GM21576 (cell line): ENCODE data around the gene C11orf24.
A peak's percentile ranks its signal among the peaks of the same experiment; 100 is the strongest.

Experiments used
- ATAC-seq: cut with Tn5 transposase; IDR thresholded peaks from one replicate; pipeline ENCODE4 v1.9.1; 2021; ENCODE audit warnings: mild to moderate bottlenecking, moderate library complexity; ENCODE audit not compliant: unreplicated experiment

The C11orf24 gene

GRCh38 chr11:68271781-68272608 lies at the start of gene C11orf24:
C11orf24 (minus strand) TSS chr11:68271973; CDS start chr11:68263767, 8,206 bp downstream.
- peak; percentile 67 for ATAC-seq

GRCh38 chr11:68317147-68317785 lies 45.5 kb upstream of the C11orf24 start:
- no peak for ATAC-seq

GRCh38 chr11:68315171-68315920 lies 43.6 kb upstream of the C11orf24 start:
- no peak for ATAC-seq

GRCh38 chr11:68314203-68315170 lies 42.7 kb upstream of the C11orf24 start:
- no peak for ATAC-seq

- ATAC-seq, result no peak
Measured at GRCh38 chr11:68313574-68314202, 41.9 kb upstream of the C11orf24 start.

- no peak for ATAC-seq
Measured at GRCh38 chr11:68312780-68313573, 41.2 kb upstream of the C11orf24 start.

GRCh38 chr11:68312117-68312779 lies 40.5 kb upstream of the C11orf24 start, which contains the start of gene LRP5:
LRP5 (plus strand) TSS chr11:68312591; CDS start chr11:68312715, 124 bp downstream.
- no peak for ATAC-seq

- ATAC-seq, result no peak
Measured at GRCh38 chr11:68311160-68312116, 39.7 kb upstream of the C11orf24 start.

GRCh38 chr11:68309621-68310185 lies 37.9 kb upstream of the C11orf24 start:
- ATAC-seq, result no peak

- no peak for ATAC-seq
Measured at GRCh38 chr11:68308068-68308467, 36.3 kb upstream of the C11orf24 start.

GRCh38 chr11:68306636-68307035 lies 34.9 kb upstream of the C11orf24 start:
- no peak for ATAC-seq

- ATAC-seq, result no peak
Measured at GRCh38 chr11:68303982-68304780, 32.4 kb upstream of the C11orf24 start.

GRCh38 chr11:68303083-68303482 lies 31.3 kb upstream of the C11orf24 start:
- ATAC-seq, result no peak

GRCh38 chr11:68302670-68303069 lies 30.9 kb upstream of the C11orf24 start:
- ATAC-seq, result no peak

GRCh38 chr11:68302256-68302655 lies 30.5 kb upstream of the C11orf24 start:
- ATAC-seq, result no peak
